SK-N-SH treated with all-trans-retinoic acid at 6 μM for 48 hours (cell line): ENCODE data around the gene RABGAP1L.

Experiments
- GLIS3 ChIP-seq: fragments of 250-450 bp; sonication (Bioruptor Pico); IDR thresholded peaks from 2 replicates; pipeline ENCODE4 v1.5.0; 2020; ENCODE audit warnings: mild to moderate bottlenecking, moderate library complexity
- OSR1 ChIP-seq: fragments of 250-450 bp; sonication (Bioruptor Pico); IDR thresholded peaks from 2 replicates; pipeline ENCODE4 v1.8.0; 2022; ENCODE audit warnings: moderate library complexity, mild to moderate bottlenecking, inconsistent platforms
- ZFP3 ChIP-seq: fragments of 250-450 bp; sonication (Bioruptor Pico); IDR thresholded peaks from 2 replicates; pipeline ENCODE4 v1.5.0; 2020; ENCODE audit warnings: mild to moderate bottlenecking, moderate library complexity
- ZFP30 ChIP-seq: fragments of 450-650 bp; formaldehyde crosslinking; IDR thresholded peaks from 2 replicates; pipeline ENCODE4 v1.5.0; 2022; ENCODE audit warnings: mild to moderate bottlenecking, moderate library complexity

- TF ChIP-seq OSR1 (CRISPR knock-in tag), result no peak
- TF ChIP-seq ZFP3 (CRISPR knock-in tag), result no peak
- TF ChIP-seq ZFP30 (CRISPR knock-in tag), result no peak
- no peak for TF ChIP-seq GLIS3
Measured at GRCh38 chr1:174997041-174997440, 837.7 kb downstream of the RABGAP1L start.
